WTC11 (cell line): ENCODE results near the gene PSMD1. TPM values are rescaled to one million over a fixed set of nuclear protein-coding genes. Genes with fewer than 3 reads are reported as not detected.
A peak's percentile ranks its signal among the peaks of the same experiment; 100 is the strongest.

Experiments used
- ATAC-seq: fragments of 200-7000 bp; cut with Tn5 transposase; 2 replicates; pipeline ENCODE4 v1.10.0; 2021; ENCODE audit warnings: mild to moderate bottlenecking, moderate library complexity
- CTCF ChIA-PET: fragments of 300-600 bp; sonication (Branson Sonifier 250); formaldehyde crosslinking; loops from one replicate; lab custom pipeline; 2021; ENCODE audit warnings: antibody characterized with exemption; lab: Charles Lee
- POLR2A ChIA-PET: fragments of 350-600 bp; sonication (Branson Sonifier 250); formaldehyde crosslinking; loops from one replicate; lab custom pipeline; 2021; ENCODE audit warnings: antibody characterized with exemption; lab: Charles Lee
- DNase-seq: peaks from one replicate; pipeline ENCODE4 v3.0.0; 2021; ENCODE audit warnings: low spot score
- H3K27ac Mint-ChIP-seq: 2 replicates; pipeline ENCODE4 v1.8.0; 2021; ENCODE audit warnings: mixed read lengths
- H3K27me3 Mint-ChIP-seq: 2 replicates; pipeline ENCODE4 v1.8.0; 2021; ENCODE audit warnings: low read depth, mild to moderate bottlenecking, moderate library complexity, mixed read lengths
- H3K36me3 Mint-ChIP-seq: 2 replicates; pipeline ENCODE4 v1.8.0; 2021; ENCODE audit warnings: mixed read lengths
- H3K4me1 Mint-ChIP-seq: 2 replicates; pipeline ENCODE4 v1.8.0; 2022; ENCODE audit warnings: mixed read lengths
- H3K4me3 Mint-ChIP-seq: 2 replicates; pipeline ENCODE4 v1.8.0; 2021; ENCODE audit warnings: mild to moderate bottlenecking, moderate library complexity, mixed read lengths
- H3K9me3 Mint-ChIP-seq: 2 replicates; pipeline ENCODE4 v1.8.0; 2021; ENCODE audit warnings: mixed read lengths
- ELF4 ChIP-seq: sonication (generic); formaldehyde crosslinking; IDR thresholded peaks from 2 replicates; pipeline ENCODE4 v1.8.1; 2022; ENCODE audit warnings: low read depth, mild to moderate bottlenecking, moderate library complexity, missing genetic modification reagents
- ESRRA ChIP-seq: sonication (generic); formaldehyde crosslinking; IDR thresholded peaks from 2 replicates; pipeline ENCODE4 v1.8.1; 2022; ENCODE audit warnings: mild to moderate bottlenecking, missing genetic modification reagents, borderline replicate concordance
- GABPB1 ChIP-seq: sonication (generic); formaldehyde crosslinking; IDR thresholded peaks from 2 replicates; pipeline ENCODE4 v1.8.1; 2023; ENCODE audit warnings: mild to moderate bottlenecking, missing genetic modification reagents
- GTF2I ChIP-seq: fragments of 250-450 bp; sonication (Bioruptor Pico); conservative IDR thresholded peaks from 2 replicates; pipeline ENCODE4 v1.4.0; 2021; ENCODE audit warnings: mild to moderate bottlenecking
- IRF2 ChIP-seq: sonication (generic); formaldehyde crosslinking; IDR thresholded peaks from 2 replicates; pipeline ENCODE4 v1.8.0; 2022; ENCODE audit warnings: low read depth, missing genetic modification reagents, borderline replicate concordance
- RELA ChIP-seq: sonication (generic); formaldehyde crosslinking; IDR thresholded peaks from 2 replicates; pipeline ENCODE4 v1.8.1; 2022; ENCODE audit warnings: missing genetic modification reagents, mild to moderate bottlenecking, borderline replicate concordance
- RORB ChIP-seq: fragments of 250-450 bp; sonication (Bioruptor Pico); IDR thresholded peaks from 2 replicates; pipeline ENCODE4 v1.9.0; 2021; ENCODE audit warnings: mild to moderate bottlenecking
- TCF7 ChIP-seq: sonication (generic); formaldehyde crosslinking; IDR thresholded peaks from 2 replicates; pipeline ENCODE4 v1.8.0; 2022; ENCODE audit warnings: mild to moderate bottlenecking, low read depth, missing genetic modification reagents, moderate library complexity
- ZNF263 ChIP-seq: sonication (generic); formaldehyde crosslinking; IDR thresholded peaks from 2 replicates; pipeline ENCODE4 v1.8.1; 2022; ENCODE audit warnings: low read depth, mild to moderate bottlenecking, moderate library complexity, missing genetic modification reagents
- total RNA-seq: library from RNA; stranded (reverse); gene quantifications from 3 replicates; pipeline ENCODE4 v1.2.3, GENCODE V29; 2021
- TF ChIP-seq, protein P1 (sequence below): sonication (generic); formaldehyde crosslinking; IDR thresholded peaks from 2 replicates; pipeline ENCODE4 v1.8.1; 2022; ENCODE audit warnings: low read depth, mild to moderate bottlenecking, moderate library complexity, missing genetic modification reagents, borderline replicate concordance
- TF ChIP-seq, protein P2 (sequence below): sonication (generic); formaldehyde crosslinking; IDR thresholded peaks from 2 replicates; pipeline ENCODE4 v1.8.0; 2022; ENCODE audit warnings: mild to moderate bottlenecking, missing genetic modification reagents
- TF ChIP-seq, protein P3 (sequence below): sonication (generic); formaldehyde crosslinking; IDR thresholded peaks from 2 replicates; pipeline ENCODE4 v1.8.1; 2023; ENCODE audit warnings: mild to moderate bottlenecking, moderate library complexity, missing genetic modification reagents
- TF ChIP-seq, protein P4 (sequence below): sonication (generic); formaldehyde crosslinking; conservative IDR thresholded peaks from 2 replicates; pipeline ENCODE4 v1.8.1; 2022; ENCODE audit warnings: mild to moderate bottlenecking, missing genetic modification reagents
- TF ChIP-seq, protein P5 (sequence below): sonication (generic); formaldehyde crosslinking; IDR thresholded peaks from 2 replicates; pipeline ENCODE4 v1.8.1; 2022; ENCODE audit warnings: mild to moderate bottlenecking, missing genetic modification reagents, moderate library complexity, borderline replicate concordance
- TF ChIP-seq, protein P6 (sequence below): fragments of 250-450 bp; sonication (Bioruptor Pico); IDR thresholded peaks from 2 replicates; pipeline ENCODE4 v1.8.0; 2021; ENCODE audit warnings: mild to moderate bottlenecking

The PSMD1 gene
- total RNA-seq, 1 experiment from 2014 or later: 163 TPM

DNA sequence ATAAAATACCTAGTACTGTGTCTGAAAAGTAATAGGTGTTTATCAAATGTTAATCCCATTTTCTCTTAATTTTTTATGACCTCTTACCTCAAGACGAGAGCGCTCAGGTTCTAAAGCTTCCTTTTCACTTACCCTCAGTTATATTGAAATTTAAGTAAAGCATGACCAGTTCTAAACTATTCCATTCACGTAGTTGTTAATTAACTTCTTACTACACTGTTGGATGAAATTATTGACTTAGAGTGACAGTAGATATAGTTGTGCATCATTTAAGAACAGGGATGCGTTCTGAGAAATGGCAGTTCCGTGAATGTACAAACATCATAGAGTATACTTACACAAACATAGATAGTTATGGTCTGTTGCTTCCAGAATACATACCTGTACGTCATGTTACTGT is 88.2 kb downstream of the PSMD1 start (continued):
- TF ChIP-seq, protein P1, sequence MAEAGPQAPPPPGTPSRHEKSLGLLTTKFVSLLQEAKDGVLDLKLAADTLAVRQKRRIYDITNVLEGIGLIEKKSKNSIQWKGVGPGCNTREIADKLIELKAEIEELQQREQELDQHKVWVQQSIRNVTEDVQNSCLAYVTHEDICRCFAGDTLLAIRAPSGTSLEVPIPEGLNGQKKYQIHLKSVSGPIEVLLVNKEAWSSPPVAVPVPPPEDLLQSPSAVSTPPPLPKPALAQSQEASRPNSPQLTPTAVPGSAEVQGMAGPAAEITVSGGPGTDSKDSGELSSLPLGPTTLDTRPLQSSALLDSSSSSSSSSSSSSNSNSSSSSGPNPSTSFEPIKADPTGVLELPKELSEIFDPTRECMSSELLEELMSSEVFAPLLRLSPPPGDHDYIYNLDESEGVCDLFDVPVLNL: no peak

DNA sequence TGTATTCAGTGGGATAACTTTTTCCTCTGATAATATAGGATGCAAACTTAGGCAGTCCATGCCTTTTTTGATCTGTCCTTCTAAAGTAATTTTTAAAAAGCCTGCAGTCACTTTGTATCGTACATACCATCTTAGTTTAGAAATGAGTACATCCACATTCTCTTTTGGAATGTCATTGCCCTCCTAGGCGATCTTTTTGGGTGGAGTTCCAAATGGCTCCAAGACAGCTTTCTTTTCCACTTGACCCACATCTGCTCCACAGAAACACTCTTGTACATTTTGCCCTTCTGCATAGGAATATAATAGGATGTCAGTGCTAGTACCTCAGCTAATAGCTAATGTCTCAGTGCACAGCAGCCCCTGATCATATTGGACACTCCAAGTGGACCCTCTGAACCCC is 90.0 kb downstream of the PSMD1 start:
- no peak for ATAC-seq
- Mint-ChIP-seq H3K4me1 (no peaks in the 10 kb centered on the region), H3K36me3 (peaks cover 30% of the 10 kb centered on the region), H3K27me3 (no peaks in the 10 kb centered on the region), H3K4me3 (no peak overlapping the region), H3K27ac (no peak overlapping the region), H3K9me3 (no peaks in the 10 kb centered on the region)
- CTCF ChIA-PET: no interaction called here
- TF ChIP-seq, protein P2, sequence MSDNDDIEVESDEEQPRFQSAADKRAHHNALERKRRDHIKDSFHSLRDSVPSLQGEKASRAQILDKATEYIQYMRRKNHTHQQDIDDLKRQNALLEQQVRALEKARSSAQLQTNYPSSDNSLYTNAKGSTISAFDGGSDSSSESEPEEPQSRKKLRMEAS (CRISPR knock-in tag): no peak
- TF ChIP-seq RORB (CRISPR knock-in tag): no peak
- no peak for TF ChIP-seq ELF4 (CRISPR knock-in tag)
- POLR2A ChIA-PET: no interaction called here
- DNase-seq: no peak

DNA sequence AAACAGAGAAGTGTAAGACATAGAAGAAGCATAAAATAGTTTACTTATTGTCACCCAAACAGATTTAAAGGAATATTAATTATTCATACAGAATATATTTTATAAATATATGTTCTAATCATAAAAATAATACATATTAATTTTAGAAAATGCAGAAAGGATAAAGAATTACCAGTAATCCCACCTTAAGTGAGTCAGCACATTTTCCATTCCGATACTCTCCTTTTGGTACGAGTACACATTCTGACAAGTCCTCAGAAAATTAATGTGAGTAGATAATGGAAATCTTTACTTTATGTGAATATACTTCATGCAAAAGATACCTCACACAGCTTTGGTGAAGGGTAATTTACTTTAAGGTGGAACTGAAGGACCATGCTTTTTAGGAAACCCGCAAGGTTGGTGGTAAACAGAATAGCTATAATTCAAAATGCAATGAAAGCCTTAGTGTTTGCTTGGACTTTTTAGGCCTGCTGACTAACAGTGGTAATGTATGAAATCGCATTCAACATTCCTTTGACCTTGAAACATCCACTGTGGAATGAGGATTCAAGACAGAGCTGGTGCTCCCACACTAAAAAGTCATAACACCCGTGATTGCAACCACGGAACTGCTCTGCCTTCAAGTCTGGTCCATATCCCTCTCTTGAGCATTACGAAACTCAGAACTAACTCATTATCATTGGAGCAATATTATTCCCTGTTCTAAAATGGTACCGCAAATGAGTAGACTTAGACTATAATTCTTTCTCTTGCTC is 96.3 kb downstream of the PSMD1 start:
- CTCF ChIA-PET: interaction anchor here (0.6 kb wide), 1 partner anchor 22 kb away, joined by 3 read pairs; no protein-coding TSS in a partner anchor
- TF ChIP-seq GTF2I (no peak), ESRRA (no peak), GABPB1 (no peak), TCF7 (CRISPR knock-in tag) (no peak), RELA (no peak), ZNF263 (no peak)
- TF ChIP-seq, protein P3, sequence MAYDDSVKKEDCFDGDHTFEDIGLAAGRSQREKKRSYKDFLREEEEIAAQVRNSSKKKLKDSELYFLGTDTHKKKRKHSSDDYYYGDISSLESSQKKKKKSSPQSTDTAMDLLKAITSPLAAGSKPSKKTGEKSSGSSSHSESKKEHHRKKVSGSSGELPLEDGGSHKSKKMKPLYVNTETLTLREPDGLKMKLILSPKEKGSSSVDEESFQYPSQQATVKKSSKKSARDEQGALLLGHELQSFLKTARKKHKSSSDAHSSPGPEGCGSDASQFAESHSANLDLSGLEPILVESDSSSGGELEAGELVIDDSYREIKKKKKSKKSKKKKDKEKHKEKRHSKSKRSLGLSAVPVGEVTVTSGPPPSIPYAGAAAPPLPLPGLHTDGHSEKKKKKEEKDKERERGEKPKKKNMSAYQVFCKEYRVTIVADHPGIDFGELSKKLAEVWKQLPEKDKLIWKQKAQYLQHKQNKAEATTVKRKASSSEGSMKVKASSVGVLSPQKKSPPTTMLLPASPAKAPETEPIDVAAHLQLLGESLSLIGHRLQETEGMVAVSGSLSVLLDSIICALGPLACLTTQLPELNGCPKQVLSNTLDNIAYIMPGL (CRISPR knock-in tag): no peak
- TF ChIP-seq, protein P4, sequence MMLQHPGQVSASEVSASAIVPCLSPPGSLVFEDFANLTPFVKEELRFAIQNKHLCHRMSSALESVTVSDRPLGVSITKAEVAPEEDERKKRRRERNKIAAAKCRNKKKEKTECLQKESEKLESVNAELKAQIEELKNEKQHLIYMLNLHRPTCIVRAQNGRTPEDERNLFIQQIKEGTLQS (CRISPR knock-in tag): no peak
- no peak overlapping the region for H3K27ac Mint-ChIP-seq
- peaks cover 19% of the 10 kb centered on the region for H3K36me3 Mint-ChIP-seq
- H3K4me1 Mint-ChIP-seq: no peaks in the 10 kb centered on the region
- POLR2A ChIA-PET: no interaction called here
- ATAC-seq (no peak), DNase-seq (no peak)
- no peak overlapping the region for H3K4me3 Mint-ChIP-seq
- no peaks in the 10 kb centered on the region for H3K27me3 Mint-ChIP-seq
- H3K9me3 Mint-ChIP-seq: no peaks in the 10 kb centered on the region

DNA sequence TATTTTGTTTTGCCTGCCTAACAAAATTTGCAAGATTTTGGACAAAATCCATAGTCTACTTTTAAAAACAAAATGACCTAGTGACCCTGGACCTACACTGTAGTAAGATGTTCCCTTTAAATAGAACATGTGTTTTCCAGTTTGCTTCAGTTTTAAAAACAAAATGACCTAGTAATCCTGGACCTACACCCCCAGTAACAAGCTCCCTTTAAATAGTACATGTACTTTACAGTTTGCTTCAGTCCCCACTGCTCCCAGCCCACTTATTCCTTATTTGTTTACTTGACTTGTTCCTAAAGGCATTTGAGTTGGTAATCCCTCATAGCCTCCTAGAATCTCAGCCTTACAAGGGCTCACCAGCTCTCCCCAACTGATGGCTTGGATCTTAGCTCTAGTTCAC is 102.6 kb downstream of the PSMD1 start:
- CTCF ChIA-PET: interaction anchor here (1.2 kb wide), 2 partner anchors 33 to 55 kb away, joined by 3 to 4 read pairs; no protein-coding TSS in a partner anchor
- H3K36me3 Mint-ChIP-seq: peaks cover 11% of the 10 kb centered on the region
- TF ChIP-seq, protein P2 (CRISPR knock-in tag): no peak
- TF ChIP-seq, protein P5, sequence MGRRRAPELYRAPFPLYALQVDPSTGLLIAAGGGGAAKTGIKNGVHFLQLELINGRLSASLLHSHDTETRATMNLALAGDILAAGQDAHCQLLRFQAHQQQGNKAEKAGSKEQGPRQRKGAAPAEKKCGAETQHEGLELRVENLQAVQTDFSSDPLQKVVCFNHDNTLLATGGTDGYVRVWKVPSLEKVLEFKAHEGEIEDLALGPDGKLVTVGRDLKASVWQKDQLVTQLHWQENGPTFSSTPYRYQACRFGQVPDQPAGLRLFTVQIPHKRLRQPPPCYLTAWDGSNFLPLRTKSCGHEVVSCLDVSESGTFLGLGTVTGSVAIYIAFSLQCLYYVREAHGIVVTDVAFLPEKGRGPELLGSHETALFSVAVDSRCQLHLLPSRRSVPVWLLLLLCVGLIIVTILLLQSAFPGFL: no peak
- TF ChIP-seq, protein P6, sequence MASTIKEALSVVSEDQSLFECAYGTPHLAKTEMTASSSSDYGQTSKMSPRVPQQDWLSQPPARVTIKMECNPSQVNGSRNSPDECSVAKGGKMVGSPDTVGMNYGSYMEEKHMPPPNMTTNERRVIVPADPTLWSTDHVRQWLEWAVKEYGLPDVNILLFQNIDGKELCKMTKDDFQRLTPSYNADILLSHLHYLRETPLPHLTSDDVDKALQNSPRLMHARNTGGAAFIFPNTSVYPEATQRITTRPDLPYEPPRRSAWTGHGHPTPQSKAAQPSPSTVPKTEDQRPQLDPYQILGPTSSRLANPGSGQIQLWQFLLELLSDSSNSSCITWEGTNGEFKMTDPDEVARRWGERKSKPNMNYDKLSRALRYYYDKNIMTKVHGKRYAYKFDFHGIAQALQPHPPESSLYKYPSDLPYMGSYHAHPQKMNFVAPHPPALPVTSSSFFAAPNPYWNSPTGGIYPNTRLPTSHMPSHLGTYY (CRISPR knock-in tag): no peak
- TF ChIP-seq, protein P3 (CRISPR knock-in tag): no peak
- no peak for TF ChIP-seq IRF2
- no peak for ATAC-seq
- H3K9me3 Mint-ChIP-seq: no peaks in the 10 kb centered on the region
- no peaks in the 10 kb centered on the region for H3K27me3 Mint-ChIP-seq
- no peak overlapping the region for H3K4me3 Mint-ChIP-seq
- DNase-seq: no peak
- peaks cover 24% of the 10 kb centered on the region for H3K4me1 Mint-ChIP-seq
- POLR2A ChIA-PET: no interaction called here
- peak overlapping the region; percentile 51 for H3K27ac Mint-ChIP-seq
